Measurements from ENCODE around the gene ALKBH8.

DNA sequence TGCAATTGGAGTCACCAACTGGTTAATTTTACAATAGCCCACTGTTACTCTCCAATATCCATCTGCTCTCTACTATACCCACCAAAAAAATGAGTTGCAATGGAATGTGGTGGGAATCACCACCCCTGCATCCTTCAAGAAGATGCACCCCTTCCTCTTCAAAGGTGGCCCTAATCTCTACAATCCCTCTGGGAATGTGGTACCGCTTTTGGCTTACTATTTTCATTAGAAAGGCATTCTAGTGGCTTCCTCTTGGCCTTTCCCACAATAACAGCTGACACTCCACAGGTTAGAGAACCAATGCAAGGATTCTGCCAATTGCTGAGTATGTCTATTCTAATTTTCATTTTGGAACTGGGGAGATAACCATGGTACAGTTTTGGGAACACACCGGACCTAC, 74.7 kb downstream of the ALKBH8 start:
- TF ChIP-seq, protein P1, sequence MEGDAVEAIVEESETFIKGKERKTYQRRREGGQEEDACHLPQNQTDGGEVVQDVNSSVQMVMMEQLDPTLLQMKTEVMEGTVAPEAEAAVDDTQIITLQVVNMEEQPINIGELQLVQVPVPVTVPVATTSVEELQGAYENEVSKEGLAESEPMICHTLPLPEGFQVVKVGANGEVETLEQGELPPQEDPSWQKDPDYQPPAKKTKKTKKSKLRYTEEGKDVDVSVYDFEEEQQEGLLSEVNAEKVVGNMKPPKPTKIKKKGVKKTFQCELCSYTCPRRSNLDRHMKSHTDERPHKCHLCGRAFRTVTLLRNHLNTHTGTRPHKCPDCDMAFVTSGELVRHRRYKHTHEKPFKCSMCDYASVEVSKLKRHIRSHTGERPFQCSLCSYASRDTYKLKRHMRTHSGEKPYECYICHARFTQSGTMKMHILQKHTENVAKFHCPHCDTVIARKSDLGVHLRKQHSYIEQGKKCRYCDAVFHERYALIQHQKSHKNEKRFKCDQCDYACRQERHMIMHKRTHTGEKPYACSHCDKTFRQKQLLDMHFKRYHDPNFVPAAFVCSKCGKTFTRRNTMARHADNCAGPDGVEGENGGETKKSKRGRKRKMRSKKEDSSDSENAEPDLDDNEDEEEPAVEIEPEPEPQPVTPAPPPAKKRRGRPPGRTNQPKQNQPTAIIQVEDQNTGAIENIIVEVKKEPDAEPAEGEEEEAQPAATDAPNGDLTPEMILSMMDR (IDR thresholded peaks at IDR 0.05) = no peak
- TF ChIP-seq POLR2A (IDR thresholded peaks at IDR 0.05) = no peak
